K562 (cell line): ENCODE results near the gene AMN1. TPM values are rescaled to one million over a fixed set of nuclear protein-coding genes. Genes with fewer than 3 reads are reported as not detected.

Experiments used
- ESRRA ChIP-seq: fragments of 450-650 bp; IDR thresholded peaks from 2 replicates; pipeline ENCODE4 v1.6.1; 2014; ENCODE audit warnings: low read depth, mild to moderate bottlenecking, moderate library complexity, borderline replicate concordance
- HDAC2 ChIP-seq: fragments of 450-650 bp; IDR thresholded peaks from 2 replicates; pipeline ENCODE4 v1.6.1; 2016; ENCODE audit warnings: mild to moderate bottlenecking
- IFI16 ChIP-seq: fragments of 250-450 bp; sonication (Bioruptor Pico); IDR thresholded peaks from 2 replicates; pipeline ENCODE4 v2.1.2; 2022; ENCODE audit warnings: mild to moderate bottlenecking, inconsistent platforms
- ILK ChIP-seq: fragments of 450-650 bp; IDR thresholded peaks from 2 replicates; pipeline ENCODE4 v1.6.1; 2016; ENCODE audit warnings: missing genetic modification characterization, low read depth, mild to moderate bottlenecking, missing compliant biosample characterization, moderate library complexity, borderline replicate concordance
- ZNF134 ChIP-seq: fragments of 250-450 bp; sonication (Bioruptor Pico); conservative IDR thresholded peaks from 2 replicates; pipeline ENCODE4 v1.4.0; 2020
- ZNF212 ChIP-seq: fragments of 450-650 bp; formaldehyde crosslinking; IDR thresholded peaks from 2 replicates; pipeline ENCODE4 v1.4.0; 2020; ENCODE audit warnings: mild to moderate bottlenecking
- ZNF79 ChIP-seq: fragments of 250-450 bp; sonication (Bioruptor Pico); IDR thresholded peaks from 2 replicates; pipeline ENCODE4 v1.4.0; 2020; ENCODE audit warnings: low read depth, mild to moderate bottlenecking, moderate library complexity
- polyA plus RNA-seq, 8 experiments: library from polyadenylated mRNA; depleted of rRNA in 4 of 8; stranded (reverse) in 5 of 8; unstranded in 3 of 8; fragments of >200 nt; fragmentation: Nextera tagmentation in 2 of 8; fragmentation: Illumina TruSeq in 1 of 8; extraction: Ambion mirVana in 2 of 8; extraction: Trizol in 1 of 8; gene quantifications; 2 replicates each; pipeline versions ENCODE4 v1.2.1 to v1.2.3, GENCODE V29; 2011 to 2014; ENCODE audit warnings: inconsistent platforms in 1 of 8, missing spikeins in 1 of 8
- total RNA-seq, 7 experiments: library from RNA; depleted of rRNA in 6 of 7; stranded (reverse); fragments of >200 nt in 6 of 7; fragmentation: Illumina TruSeq in 2 of 7; extraction: Trizol in 2 of 7; gene quantifications; 2 replicates each; pipeline versions ENCODE4 v1.2.1 to v1.2.3, GENCODE V29; 2011 to 2021; ENCODE audit warnings: low replicate concordance in 1 of 7
- TF ChIP-seq, protein P1 (sequence below), 2 experiments: fragments of 150-350 bp in 1 of 2; IDR thresholded peaks; 2 replicates each; pipeline ENCODE4 v1.6.1; 2012 to 2016; ENCODE audit warnings: low read depth in 2 of 2, low read length in 2 of 2, mild to moderate bottlenecking in 1 of 2, moderate library complexity in 1 of 2
- TF ChIP-seq, protein P2 (sequence below): fragments of 450-650 bp; formaldehyde crosslinking; conservative IDR thresholded peaks from 2 replicates; pipeline ENCODE4 v1.4.0; 2022; ENCODE audit warnings: mild to moderate bottlenecking, missing genetic modification characterization
- TF ChIP-seq, protein P3 (sequence below): fragments of 250-450 bp; sonication (Bioruptor Pico); IDR thresholded peaks from 2 replicates; pipeline ENCODE4 v1.5.0; 2021; ENCODE audit warnings: mild to moderate bottlenecking, borderline replicate concordance
- TF ChIP-seq, protein P4 (sequence below), 2 experiments: fragments of 450-650 bp; conservative IDR thresholded peaks; 2 replicates each; pipeline ENCODE4 v1.6.1; 2017; ENCODE audit warnings: mild to moderate bottlenecking in 2 of 2, moderate library complexity in 2 of 2
- TF ChIP-seq, protein P5 (sequence below): fragments of 450-650 bp; formaldehyde crosslinking; IDR thresholded peaks from 2 replicates; pipeline ENCODE4 v1.4.0; 2022; ENCODE audit warnings: mild to moderate bottlenecking, moderate library complexity
- TF ChIP-seq, protein P6 (sequence below): IDR thresholded peaks from 2 replicates; pipeline ENCODE4 v1.6.1; 2012; ENCODE audit warnings: low read depth, low read length, improper control_type of control experiment, borderline replicate concordance

AMN1 gene
- total and polyA plus RNA-seq, 9 of the 15 experiments (the other 6 are each of a cell fraction or from before 2014, with no cell fraction given) = 5.2 to 27.6 (median 13.0) TPM

DNA sequence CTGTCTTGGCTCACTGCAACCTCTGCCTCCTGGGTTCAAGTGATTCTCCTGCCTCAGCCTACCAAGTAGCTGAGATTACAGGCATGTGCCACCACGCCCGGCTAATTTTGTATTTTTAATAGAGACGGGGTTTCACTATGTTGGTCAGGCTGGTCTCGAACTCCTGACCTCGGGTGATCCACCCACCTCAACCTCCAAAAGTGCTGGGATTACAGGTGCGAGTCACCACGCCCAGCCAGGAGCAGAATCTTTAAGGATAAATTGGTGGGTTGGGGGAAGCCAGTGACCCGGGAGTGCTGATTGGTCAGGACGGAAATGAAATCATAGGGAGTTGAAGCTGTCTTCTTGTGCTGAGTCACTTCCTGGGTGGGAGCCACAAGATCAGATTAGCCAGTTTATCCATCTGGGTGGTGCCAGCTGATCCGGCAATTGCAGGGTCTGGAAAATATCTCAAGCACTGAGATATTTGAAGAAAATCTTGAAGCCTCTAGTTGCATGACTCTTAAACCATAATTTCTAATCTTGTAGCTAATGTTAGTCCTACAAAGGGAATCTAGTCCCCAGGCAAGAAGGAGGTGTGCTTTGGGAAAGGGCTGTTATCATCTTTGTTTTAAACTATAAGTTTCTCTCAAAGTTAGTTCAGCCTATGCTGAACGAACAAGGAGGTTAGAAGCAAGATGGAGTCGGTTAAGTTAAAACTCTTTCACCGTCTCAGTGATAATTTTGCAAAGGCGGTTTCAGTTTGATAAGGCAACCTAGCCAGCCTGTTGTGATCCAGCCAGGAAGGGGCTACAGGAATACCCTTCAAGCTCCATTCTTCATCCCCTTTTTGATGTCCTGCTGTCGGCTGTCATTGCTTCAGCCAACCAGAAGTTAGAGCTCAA, 5.0 kb upstream of the AMN1 start (continued):
- TF ChIP-seq, protein P1, sequence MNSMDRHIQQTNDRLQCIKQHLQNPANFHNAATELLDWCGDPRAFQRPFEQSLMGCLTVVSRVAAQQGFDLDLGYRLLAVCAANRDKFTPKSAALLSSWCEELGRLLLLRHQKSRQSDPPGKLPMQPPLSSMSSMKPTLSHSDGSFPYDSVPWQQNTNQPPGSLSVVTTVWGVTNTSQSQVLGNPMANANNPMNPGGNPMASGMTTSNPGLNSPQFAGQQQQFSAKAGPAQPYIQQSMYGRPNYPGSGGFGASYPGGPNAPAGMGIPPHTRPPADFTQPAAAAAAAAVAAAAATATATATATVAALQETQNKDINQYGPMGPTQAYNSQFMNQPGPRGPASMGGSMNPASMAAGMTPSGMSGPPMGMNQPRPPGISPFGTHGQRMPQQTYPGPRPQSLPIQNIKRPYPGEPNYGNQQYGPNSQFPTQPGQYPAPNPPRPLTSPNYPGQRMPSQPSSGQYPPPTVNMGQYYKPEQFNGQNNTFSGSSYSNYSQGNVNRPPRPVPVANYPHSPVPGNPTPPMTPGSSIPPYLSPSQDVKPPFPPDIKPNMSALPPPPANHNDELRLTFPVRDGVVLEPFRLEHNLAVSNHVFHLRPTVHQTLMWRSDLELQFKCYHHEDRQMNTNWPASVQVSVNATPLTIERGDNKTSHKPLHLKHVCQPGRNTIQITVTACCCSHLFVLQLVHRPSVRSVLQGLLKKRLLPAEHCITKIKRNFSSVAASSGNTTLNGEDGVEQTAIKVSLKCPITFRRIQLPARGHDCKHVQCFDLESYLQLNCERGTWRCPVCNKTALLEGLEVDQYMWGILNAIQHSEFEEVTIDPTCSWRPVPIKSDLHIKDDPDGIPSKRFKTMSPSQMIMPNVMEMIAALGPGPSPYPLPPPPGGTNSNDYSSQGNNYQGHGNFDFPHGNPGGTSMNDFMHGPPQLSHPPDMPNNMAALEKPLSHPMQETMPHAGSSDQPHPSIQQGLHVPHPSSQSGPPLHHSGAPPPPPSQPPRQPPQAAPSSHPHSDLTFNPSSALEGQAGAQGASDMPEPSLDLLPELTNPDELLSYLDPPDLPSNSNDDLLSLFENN (IDR thresholded peaks at IDR 0.05; ENCODE audit: low read depth in 2 of 2, low read length in 2 of 2) = 0 out of 4 replicates have a peak, but pooled peaks of 1 of the 2 experiments have one; percentile 30
- TF ChIP-seq HDAC2 = peak; percentile 72; the same call in 1 of the 2 replicates
- peak; percentile 87 for TF ChIP-seq IFI16 (CRISPR knock-in tag)
- TF ChIP-seq ZNF134 (CRISPR knock-in tag) = peak; percentile 71
- TF ChIP-seq, protein P2, sequence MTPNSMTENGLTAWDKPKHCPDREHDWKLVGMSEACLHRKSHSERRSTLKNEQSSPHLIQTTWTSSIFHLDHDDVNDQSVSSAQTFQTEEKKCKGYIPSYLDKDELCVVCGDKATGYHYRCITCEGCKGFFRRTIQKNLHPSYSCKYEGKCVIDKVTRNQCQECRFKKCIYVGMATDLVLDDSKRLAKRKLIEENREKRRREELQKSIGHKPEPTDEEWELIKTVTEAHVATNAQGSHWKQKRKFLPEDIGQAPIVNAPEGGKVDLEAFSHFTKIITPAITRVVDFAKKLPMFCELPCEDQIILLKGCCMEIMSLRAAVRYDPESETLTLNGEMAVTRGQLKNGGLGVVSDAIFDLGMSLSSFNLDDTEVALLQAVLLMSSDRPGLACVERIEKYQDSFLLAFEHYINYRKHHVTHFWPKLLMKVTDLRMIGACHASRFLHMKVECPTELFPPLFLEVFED (CRISPR knock-in tag) = peak; percentile 95
- TF ChIP-seq, protein P3, sequence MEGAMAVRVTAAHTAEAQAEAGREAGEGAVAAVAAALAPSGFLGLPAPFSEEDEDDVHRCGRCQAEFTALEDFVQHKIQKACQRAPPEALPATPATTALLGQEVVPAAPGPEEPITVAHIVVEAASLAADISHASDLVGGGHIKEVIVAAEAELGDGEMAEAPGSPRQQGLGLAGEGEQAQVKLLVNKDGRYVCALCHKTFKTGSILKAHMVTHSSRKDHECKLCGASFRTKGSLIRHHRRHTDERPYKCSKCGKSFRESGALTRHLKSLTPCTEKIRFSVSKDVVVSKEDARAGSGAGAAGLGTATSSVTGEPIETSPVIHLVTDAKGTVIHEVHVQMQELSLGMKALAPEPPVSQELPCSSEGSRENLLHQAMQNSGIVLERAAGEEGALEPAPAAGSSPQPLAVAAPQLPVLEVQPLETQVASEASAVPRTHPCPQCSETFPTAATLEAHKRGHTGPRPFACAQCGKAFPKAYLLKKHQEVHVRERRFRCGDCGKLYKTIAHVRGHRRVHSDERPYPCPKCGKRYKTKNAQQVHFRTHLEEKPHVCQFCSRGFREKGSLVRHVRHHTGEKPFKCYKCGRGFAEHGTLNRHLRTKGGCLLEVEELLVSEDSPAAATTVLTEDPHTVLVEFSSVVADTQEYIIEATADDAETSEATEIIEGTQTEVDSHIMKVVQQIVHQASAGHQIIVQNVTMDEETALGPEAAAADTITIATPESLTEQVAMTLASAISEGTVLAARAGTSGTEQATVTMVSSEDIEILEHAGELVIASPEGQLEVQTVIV (CRISPR knock-in tag) = peak; percentile 63; the same call in 1 of the 2 replicates
- TF ChIP-seq, protein P4, sequence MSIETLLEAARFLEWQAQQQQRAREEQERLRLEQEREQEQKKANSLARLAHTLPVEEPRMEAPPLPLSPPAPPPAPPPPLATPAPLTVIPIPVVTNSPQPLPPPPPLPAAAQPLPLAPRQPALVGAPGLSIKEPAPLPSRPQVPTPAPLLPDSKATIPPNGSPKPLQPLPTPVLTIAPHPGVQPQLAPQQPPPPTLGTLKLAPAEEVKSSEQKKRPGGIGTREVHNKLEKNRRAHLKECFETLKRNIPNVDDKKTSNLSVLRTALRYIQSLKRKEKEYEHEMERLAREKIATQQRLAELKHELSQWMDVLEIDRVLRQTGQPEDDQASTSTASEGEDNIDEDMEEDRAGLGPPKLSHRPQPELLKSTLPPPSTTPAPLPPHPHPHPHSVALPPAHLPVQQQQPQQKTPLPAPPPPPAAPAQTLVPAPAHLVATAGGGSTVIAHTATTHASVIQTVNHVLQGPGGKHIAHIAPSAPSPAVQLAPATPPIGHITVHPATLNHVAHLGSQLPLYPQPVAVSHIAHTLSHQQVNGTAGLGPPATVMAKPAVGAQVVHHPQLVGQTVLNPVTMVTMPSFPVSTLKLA (conservative IDR thresholded peaks at IDR 0.05) = 0 out of 4 replicates have a peak, but pooled peaks of 1 of the 2 experiments have one; percentile 24
- TF ChIP-seq, protein P5, sequence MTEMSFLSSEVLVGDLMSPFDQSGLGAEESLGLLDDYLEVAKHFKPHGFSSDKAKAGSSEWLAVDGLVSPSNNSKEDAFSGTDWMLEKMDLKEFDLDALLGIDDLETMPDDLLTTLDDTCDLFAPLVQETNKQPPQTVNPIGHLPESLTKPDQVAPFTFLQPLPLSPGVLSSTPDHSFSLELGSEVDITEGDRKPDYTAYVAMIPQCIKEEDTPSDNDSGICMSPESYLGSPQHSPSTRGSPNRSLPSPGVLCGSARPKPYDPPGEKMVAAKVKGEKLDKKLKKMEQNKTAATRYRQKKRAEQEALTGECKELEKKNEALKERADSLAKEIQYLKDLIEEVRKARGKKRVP = peak; percentile 80
- peak; percentile 84; the same call in 1 of the 2 replicates for TF ChIP-seq ZNF212 (CRISPR knock-in tag)
- TF ChIP-seq ILK (tag) = peak; percentile 71; the same call in 1 of the 2 replicates
- TF ChIP-seq ZNF79 (CRISPR knock-in tag) = peak; percentile 94
- TF ChIP-seq, protein P6, sequence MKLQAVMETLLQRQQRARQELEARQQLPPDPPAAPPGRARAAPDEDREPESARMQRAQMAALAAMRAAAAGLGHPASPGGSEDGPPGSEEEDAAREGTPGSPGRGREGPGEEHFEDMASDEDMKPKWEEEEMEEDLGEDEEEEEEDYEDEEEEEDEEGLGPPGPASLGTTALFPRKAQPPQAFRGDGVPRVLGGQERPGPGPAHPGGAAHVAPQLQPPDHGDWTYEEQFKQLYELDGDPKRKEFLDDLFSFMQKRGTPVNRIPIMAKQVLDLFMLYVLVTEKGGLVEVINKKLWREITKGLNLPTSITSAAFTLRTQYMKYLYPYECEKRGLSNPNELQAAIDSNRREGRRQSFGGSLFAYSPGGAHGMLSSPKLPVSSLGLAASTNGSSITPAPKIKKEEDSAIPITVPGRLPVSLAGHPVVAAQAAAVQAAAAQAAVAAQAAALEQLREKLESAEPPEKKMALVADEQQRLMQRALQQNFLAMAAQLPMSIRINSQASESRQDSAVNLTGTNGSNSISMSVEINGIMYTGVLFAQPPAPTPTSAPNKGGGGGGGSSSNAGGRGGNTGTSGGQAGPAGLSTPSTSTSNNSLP = peak; percentile 63; the same call in 1 of the 2 replicates
- TF ChIP-seq ESRRA = peak; percentile 23; the same call in 1 of the 2 replicates
